ENCODE data around the gene NAT16. TPM values are rescaled to one million over a fixed set of nuclear protein-coding genes. Genes with fewer than 3 reads are reported as not detected.

The NAT16 gene
- total RNA-seq, 4 donors from 2014 or later: not detected

DNA sequence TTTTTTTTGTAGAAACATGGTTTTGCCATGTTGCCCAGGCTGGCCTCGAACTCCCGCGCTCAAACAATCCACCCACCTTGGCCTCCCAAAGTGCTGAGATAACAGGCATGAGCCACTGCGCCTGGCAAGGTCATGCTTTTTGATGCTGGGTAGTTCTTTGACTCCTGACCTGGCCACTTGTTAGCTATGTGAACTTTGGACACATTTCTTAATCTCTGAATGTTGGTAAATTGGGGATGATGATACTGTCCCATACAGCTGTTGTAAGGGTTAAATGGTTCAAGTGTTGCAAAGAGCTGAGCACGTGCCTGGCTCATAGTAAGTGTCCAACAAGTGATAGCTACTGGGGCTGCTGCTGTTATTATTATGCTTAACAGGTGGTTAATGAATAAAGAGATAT, 40.2 kb upstream of the NAT16 start:
- no peak overlapping the region for H3K27ac ChIP-seq
- no peaks in the 10 kb centered on the region for H3K9me3 ChIP-seq
- DNase-seq: no peak
- no peaks in the 10 kb centered on the region for H3K36me3 ChIP-seq
- no peaks in the 10 kb centered on the region for H3K27me3 ChIP-seq
- peaks cover 0 to 12% of the 10 kb centered on the region in 2 donors for H3K4me1 ChIP-seq
- intact Hi-C loops (cut with DNase I; ENCODE audit: low total_unique reads): no loop called here
- no peak for TF ChIP-seq POLR2A (IDR thresholded peaks at IDR 0.05)
- TF ChIP-seq, protein P1, sequence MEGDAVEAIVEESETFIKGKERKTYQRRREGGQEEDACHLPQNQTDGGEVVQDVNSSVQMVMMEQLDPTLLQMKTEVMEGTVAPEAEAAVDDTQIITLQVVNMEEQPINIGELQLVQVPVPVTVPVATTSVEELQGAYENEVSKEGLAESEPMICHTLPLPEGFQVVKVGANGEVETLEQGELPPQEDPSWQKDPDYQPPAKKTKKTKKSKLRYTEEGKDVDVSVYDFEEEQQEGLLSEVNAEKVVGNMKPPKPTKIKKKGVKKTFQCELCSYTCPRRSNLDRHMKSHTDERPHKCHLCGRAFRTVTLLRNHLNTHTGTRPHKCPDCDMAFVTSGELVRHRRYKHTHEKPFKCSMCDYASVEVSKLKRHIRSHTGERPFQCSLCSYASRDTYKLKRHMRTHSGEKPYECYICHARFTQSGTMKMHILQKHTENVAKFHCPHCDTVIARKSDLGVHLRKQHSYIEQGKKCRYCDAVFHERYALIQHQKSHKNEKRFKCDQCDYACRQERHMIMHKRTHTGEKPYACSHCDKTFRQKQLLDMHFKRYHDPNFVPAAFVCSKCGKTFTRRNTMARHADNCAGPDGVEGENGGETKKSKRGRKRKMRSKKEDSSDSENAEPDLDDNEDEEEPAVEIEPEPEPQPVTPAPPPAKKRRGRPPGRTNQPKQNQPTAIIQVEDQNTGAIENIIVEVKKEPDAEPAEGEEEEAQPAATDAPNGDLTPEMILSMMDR (IDR thresholded peaks at IDR 0.05): no peak
- H3K4me3 ChIP-seq: no peak overlapping the region

DNA sequence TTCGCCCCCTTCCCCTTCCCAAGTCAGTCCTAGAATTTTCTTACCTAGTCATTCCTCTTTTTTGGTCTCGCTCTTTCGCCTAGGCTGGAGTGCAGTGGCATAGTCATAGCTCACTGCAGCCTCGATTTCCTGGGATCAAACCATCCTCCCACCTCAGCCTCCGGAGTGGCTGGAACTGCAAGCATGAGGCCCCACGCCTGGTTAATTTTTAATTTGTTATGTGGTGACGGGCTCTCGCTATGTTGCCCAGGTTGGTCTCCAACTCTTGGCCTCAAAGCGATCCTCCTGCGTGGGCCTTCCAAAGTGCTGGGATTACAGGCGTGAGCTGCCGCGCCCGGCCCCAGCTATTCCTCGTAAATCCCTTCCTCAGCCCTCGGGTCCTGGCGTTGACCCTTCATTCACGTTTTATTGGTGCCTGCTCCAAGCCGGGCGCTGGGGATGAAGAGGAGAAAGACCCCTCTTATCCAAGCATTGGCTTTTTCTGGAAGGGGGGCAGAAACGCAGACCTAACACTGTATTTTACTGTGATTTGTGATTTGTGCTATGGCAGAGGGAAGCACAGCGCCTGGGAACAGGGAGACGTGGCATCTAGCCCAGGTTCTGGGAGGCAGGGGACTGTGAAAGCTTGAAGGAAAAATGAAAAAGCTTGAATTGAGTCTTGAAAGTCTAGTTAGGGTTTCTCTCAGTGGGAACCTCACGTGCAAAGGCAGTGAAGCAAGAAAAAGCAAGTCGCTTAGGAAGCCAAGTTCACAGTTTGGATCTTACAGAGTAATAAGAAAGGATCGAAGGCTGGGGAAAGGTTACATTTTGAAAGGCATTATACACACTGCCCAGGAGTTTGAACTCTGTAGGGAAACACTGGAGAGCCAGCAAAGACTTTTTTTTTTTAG, 38.4 kb upstream of the NAT16 start:
- intact Hi-C loops (cut with DNase I; ENCODE audit: low total_unique reads): no loop called here
- H3K4me1 ChIP-seq: peaks cover 0 to 12% of the 10 kb centered on the region in 2 donors
- no peaks in the 10 kb centered on the region for H3K27me3 ChIP-seq
- DNase-seq: no peak
- H3K9me3 ChIP-seq: no peaks in the 10 kb centered on the region
- peak overlapping the region; percentile 68 to 72 for H3K4me3 ChIP-seq
- TF ChIP-seq POLR2A (IDR thresholded peaks at IDR 0.05): peak in 1 of 2 donors; percentile 10
- TF ChIP-seq, protein P1 (IDR thresholded peaks at IDR 0.05): no peak
- H3K27ac ChIP-seq: peak overlapping the region; percentile 91 to 93
- H3K36me3 ChIP-seq: no peaks in the 10 kb centered on the region

DNA sequence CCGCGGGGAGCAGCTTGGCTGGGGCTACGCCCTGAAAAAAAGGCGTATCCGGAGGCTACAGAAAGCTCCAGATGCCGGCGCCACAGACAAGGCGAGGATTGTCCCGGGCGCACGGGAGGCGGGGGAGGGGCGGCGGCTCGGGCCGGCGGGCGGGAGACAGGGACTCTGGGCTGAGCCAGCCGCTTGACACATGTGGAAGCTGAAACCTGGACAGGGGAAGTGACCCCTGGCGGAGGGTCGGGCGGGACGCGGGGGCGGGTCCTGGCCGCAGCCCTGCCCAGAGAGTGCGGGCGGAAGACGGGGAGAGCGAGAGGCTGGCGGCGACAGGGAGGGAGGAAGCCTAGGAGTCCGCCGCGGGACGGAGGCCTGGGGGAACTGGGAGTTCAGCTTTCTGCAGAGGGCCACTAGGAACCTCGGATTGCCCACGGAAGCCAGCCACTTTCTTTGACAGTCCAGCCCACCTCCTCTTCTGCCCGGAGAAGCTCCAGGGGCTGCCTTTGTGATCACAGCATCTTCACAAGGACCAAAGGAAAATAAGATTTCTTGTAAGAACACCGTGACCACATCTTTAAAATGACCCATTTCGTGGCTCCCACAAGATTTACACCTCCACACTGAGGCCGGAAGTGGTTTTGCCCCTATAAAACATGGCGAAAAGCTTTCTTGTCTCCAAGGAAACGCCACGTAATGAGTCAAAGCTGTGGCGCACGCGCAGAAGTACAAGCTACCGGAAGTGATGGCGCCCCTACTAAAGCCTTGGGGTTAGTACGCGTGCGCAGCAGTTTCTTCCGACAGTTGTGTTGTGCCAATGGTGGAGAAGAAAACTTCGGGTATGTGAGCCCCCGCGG, 37.5 kb upstream of the NAT16 start, which contains the start of the genes PLOD3 and ZNHIT1:
Gene PLOD3 (minus strand): TSS at position 194 of the 848 bp plus-strand sequence. CDS start 307 bp downstream, outside the sequence.
Gene ZNHIT1 (plus strand): TSS at position 778 of the 848 bp plus-strand sequence. CDS start 31 bp downstream, at position 809.
- Histone ChIP-seq H3K9me3 (no peaks in the 10 kb centered on the region), H3K27ac (peak within 1 kb of the TSS; percentile 91 to 93), H3K27me3 (no peaks in the 10 kb centered on the region), H3K36me3 (no peaks in the 10 kb centered on the region), H3K4me3 (peak within 1 kb of the TSS; percentile 68 to 72), H3K4me1 (peaks cover 0 to 12% of the 10 kb centered on the region in 2 donors)
- DNase-seq: peak; percentile 95 to 98
- intact Hi-C loops (cut with DNase I; ENCODE audit: low total_unique reads): no loop called here
- TF ChIP-seq, protein P1 (IDR thresholded peaks at IDR 0.05): peak; percentile 3 to 34 (median 16)
- TF ChIP-seq POLR2A (IDR thresholded peaks at IDR 0.05): peak; percentile 9 to 33

DNA sequence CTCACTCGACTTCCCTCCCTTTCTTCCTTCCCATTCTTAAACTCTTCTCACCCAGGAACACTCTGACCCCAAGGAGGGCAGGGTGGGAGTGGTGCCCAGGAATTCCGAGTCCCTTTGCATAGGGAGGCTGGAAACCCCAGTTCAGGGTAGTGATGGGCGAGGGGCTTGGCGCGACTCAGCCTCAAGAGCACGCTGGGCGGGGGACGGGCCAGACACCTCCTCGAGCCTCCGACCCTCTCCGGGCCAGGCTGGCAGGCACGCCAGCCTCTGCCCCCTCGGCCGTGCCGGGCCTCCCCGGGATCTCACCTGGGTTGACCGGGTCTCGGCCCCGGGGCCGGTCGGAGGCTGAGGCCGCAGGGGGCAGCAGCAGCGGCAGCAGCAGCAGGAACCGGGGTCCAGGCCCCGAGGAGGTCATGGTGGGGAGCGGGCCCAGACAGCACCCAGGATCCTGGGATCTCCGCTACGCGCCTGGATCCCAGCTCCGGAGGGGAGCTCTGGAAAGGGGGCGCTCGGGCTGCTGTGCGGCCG, 36.8 kb upstream of the NAT16 start:
- TF ChIP-seq, protein P1 (IDR thresholded peaks at IDR 0.05): peak in 1 of 4 experiments; percentile 9
- no peak for TF ChIP-seq POLR2A (IDR thresholded peaks at IDR 0.05)
- Histone ChIP-seq H3K4me1 (peaks cover 0 to 12% of the 10 kb centered on the region in 2 donors), H3K27me3 (no peaks in the 10 kb centered on the region), H3K27ac (peak overlapping the region; percentile 91 to 93), H3K36me3 (no peaks in the 10 kb centered on the region), H3K4me3 (peak overlapping the region; percentile 68 to 72), H3K9me3 (no peaks in the 10 kb centered on the region)
- intact Hi-C loops (cut with DNase I; ENCODE audit: low total_unique reads): no loop called here
- peak in 1 of 2 donors; percentile 33 for DNase-seq

Measured in uterus (tissue), 4 donors.